CD4-positive, alpha-beta T cell treated with Interleukin-21 for 1 hour (primary cell): Measurements from ENCODE around the gene CFI.
"Not testable (repeated sequence)": the region's sequence is repeated elsewhere in the genome, so short reads cannot be mapped to it uniquely, and the experiment has no call there.

Experiments used
- DNase-seq: peaks from one replicate; pipeline ENCODE4 v3.0.0-alpha.2; 2020

The CFI gene

DNA sequence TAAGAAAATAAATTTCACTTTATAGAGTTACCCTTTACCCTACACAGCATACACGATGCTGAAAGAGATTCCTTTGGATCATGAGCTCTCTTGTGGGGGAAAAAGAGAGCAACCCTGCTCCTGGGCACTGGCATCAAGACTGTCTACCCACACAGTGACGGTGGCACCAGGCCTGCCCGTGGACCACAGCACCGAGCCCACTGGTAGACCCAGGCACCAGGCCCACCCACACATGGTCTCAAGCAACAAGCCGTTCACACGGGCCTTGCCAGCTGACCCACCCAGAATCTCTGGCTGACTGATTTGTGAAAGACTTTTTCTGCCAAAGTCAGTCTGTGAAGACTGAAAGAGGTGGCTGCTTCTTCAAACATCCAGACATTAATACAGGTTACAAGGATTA is 6.7 kb downstream of the CFI start:
- no peak for DNase-seq

GRCh38 chr4:109787807-109788206 is 14.0 kb downstream of the CFI start:
- no peak for DNase-seq

DNA sequence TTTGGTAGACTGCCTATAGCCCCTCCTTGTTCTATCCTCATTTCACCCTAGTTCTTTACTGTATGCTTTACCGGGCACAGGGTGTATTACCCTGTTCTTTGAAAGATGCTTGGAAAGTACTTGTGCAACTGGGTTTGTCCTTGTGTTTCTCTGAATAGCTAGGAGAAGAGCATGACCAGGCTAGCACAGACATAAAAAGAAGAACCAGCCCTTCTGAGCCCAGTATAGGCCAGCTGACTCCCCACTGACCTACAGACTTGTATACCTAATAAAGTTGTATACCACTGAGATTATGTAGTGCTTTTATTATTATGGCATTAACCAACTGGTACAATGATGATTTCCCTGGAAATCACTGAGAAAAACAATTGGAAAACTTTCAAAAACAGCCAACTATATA is 15.0 kb downstream of the CFI start:
- DNase-seq, result no peak

- not testable (repeated sequence) for DNase-seq
These were observed 19.7 kb downstream of the CFI start for GRCh38 chr4:109782092-109782491.

GRCh38 chr4:109764789-109765402 is 36.9 kb downstream of the CFI start:
- no peak for DNase-seq

DNA sequence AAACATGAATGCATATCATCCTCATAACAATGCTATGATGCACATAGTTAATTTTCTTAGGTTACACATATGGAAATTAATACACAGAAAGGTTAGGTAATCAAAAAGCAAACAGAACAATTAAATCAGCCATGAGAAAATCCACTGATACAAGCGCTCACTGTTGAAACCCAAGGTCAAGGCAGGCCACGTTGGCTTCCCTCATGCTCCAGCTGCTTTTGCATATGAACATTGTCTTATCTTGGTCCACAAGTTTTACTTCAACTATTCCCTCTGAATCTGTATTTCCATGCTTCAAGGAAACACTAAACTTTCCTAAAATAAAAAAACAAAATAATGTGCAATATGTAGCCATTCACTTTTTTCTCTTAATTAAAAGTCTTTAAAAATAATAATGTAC is 37.4 kb downstream of the CFI start:
- no peak for DNase-seq

- DNase-seq, result no peak
These were observed 41.1 kb downstream of the CFI start for GRCh38 chr4:109760682-109761081.

- DNase-seq, result no peak
These were observed 46.1 kb downstream of the CFI start for GRCh38 chr4:109755656-109756055.

GRCh38 chr4:109754093-109754857 is 47.5 kb downstream of the CFI start:
- DNase-seq, result no peak

- no peak for DNase-seq
These were observed 49.3 kb downstream of the CFI start for GRCh38 chr4:109752525-109752924.

DNA sequence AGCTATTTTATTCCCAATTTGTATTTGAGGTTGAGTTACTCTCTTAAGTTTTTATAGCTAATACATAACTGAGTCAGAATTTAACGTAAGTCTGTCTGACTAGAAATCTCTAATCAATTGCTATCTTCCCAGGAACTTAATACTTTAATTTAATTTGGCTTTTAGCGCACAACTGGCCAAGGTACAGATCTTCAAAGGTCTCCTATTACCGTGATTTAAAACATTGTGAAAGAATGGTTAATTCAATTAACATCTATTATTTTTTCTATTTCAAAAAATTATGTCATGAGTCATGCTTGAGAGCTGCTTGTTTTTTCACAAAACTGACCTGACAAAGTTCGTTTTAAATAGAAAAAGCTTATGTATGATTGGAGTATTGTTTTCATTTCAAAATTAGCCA is 49.9 kb downstream of the CFI start:
- DNase-seq, result no peak

DNA sequence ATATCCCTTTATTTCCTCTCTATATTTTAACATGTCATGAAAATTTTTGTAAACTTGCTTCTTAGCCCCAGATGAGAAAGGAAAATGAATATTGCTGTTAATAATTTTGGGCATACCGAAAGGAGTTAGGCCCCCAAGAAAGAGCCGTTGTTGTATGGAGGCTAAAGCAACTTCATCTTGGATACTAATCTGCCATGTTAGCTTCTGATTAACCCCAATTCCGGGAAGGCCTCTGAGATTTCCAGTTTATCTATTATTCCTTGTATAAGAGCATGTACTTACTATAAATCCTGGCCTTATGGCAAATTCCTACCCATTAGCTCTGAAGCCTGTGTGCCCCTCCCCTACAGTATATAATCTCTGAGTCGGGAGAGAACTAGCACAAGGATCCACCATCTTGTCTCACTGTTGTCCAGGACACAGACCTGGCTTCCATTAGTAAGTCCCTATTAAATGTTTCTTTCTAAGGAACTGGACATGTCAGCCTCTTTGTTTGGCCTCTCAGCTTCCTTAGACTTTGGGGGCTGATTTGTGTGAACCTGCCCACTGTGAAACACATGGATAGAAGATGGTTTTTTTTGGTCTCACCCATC is 51.1 kb downstream of the CFI start:
- DNase-seq, result no peak

- DNase-seq, result no peak
These were observed 52.3 kb downstream of the CFI start for GRCh38 chr4:109749388-109750082.

- no peak for DNase-seq
These were observed 53.7 kb downstream of the CFI start for GRCh38 chr4:109748114-109748513.

- DNase-seq, result no peak
These were observed 55.1 kb downstream of the CFI start for GRCh38 chr4:109746728-109747127.

DNA sequence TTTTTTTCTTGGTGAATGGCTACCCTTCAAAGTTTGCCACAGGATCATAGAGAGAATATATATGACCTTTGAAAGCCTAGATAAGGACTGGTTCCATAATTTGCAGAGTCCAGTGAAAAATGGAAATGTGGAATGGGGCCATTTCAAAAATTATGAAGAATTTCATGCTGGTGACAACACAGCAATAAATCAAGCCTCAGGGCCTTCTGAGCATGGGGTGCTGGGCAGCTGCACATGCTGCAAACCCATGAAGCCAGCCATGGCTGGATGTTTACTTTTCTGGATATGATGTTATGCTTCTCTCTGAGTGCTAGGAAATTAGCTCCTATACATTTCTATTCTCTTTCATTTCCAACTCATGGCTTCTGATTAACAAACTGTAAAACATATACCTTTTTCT is 56.0 kb downstream of the CFI start:
- DNase-seq, result no peak

GRCh38 chr4:109739547-109739946 is 62.3 kb downstream of the CFI start:
- no peak for DNase-seq

DNA sequence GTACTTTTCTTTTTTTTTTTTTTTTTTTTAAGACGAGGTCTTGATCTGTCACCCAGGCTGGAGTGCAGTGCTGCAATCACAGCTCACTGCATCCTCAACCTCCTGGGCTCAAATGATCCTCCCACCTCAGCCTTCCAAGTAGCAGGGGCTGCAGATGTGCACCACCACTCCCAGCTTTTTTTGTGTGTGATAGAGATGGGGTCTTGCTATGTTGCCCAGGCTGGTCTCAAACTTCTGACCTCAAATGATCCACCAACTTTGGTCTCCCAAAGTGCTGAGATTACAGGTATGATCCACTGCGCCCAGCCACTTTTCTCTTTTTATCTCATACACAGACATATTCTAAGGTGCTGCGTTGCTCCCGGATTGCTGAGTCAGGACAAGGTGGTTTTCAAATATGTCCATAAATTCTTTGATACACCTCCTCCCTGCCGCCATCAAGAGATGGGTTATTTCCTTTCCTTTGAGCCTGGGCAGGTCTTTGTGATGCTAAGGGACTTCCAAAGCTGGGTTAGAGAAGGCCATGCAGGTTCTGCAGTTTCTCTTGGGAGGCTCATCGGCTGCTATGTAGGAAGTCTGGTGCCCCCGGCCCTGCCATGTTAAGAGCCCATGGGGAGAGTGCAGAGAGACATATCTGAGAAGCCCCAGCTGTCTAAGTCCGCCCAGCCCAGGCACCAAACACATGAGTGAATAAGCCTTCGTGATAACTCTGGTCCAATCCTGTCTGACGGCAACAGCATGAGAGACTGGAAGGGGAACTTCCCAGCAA is 63.5 kb downstream of the CFI start:
- no peak for DNase-seq

DNA sequence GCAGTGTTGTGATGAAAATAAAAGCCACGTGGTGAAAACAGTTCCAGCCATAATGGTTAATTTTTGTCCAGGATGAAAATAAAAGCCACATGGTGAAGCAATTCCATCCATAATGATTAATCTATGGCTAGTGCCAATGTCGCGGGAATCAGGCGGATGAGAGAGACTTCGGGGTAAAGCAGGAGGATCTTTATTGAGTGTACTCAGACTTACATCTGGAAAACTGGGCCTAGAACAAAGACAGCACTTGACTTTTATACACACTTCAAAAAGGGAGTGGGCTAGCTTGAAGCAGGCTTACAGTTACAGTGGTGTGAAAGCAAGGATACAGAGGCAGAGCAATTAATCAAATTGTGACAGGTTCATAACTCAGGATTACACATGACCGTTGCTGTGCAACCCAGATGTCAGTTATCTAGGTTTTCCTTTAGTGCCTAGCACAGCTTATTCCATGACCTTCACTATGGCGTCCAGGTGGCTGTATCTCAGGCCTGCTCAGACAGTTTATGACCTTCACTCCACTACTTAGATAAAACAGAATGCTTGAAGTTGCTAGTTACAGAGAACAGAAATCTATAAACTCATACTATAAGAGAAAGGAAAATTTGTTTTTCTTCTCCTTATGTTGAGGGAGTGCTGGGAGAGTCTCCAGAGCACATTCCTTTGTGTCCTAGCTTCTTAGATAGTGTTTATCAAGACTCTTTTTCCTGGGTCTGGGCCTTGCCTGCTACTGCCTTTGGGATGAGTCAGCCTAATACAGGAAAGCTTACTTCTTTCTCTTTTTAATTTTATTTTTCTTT is 66.0 kb downstream of the CFI start:
- no peak for DNase-seq

DNA sequence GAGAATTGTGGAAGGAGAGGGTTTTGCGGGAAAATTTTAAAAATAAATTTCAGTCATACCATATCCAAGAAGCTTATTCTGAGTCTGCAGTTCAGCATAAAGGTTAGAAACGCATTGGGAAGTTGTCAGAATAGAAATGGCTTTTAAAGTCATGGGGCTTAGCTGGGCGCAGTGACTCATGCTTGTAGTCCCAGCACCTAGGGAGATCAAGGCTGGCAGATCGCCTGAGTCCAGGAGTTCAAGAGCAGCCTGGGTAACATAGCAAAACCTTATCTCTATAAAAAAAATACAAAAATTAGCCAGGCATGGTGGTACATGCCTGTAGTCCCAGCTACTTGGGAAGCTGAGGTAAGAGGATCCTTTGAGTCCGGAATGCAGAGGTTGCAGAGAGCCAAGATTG is 68.1 kb downstream of the CFI start:
- DNase-seq, result no peak

DNA sequence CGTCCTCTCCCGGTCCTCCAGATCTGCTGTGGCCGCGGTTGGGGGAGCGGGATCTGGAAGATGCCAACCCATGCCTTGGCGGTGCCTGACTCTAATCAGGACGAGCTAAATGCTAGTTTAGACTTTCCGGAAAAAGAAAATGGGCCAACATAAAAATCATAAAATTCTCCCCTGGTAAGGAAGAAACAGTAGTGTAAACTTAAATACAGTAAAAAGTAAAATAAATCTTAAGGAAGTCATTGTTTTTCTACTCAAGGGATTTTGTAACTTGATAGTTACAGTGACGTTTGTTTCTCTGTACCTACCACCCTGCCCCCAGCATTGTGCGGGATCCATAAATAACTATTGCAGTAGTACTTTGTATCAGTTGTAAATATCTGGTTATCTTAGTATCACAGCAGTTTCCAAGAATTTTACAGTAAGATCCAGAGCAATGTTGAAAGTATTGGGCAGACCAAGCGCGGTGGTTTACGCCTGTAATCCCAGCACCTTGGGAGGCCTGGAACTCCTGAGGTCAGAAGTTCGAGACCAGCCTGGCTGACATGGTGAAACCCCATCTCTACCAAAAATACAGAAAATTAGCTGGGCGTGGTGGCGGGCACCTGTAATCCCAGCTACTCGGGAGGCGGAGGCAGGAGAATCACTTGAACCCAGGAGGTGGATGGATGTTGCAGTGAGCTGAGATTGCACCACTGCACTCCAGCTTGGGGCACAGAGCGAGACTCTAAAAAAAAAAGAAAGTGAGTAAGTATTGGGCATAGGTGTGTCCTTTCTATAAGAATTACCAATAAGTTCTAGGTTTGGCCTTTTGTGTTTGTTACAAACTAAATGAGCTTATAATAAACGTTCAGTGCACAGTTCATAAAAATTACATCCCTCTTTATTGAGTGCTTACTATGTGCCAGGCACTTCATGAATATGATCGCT is 70.9 kb downstream of the CFI start:
- DNase-seq, result no peak
